H1 (cell line): Measurements from ENCODE around the gene CXCR4. TPM values are rescaled to one million over a fixed set of nuclear protein-coding genes. Genes with fewer than 3 reads are reported as not detected.

Experiments
- CHD7 ChIP-seq: fragments of 300-600 bp; sonication (generic); IDR thresholded peaks from 2 replicates; pipeline ENCODE4 v1.7.1; 2012; ENCODE audit warnings: low read length, moderate library complexity, mild to moderate bottlenecking, inconsistent platforms; ENCODE audit not compliant: insufficient replicate concordance
- KDM5A ChIP-seq: fragments of 200-600 bp; IDR thresholded peaks from 2 replicates; pipeline ENCODE4 v1.7.1; 2012; ENCODE audit warnings: mild to moderate bottlenecking, low read length, inconsistent platforms, mixed read lengths
- PHF8 ChIP-seq: fragments of 200-600 bp; sonication (generic); conservative IDR thresholded peaks from 2 replicates; pipeline ENCODE4 v1.7.1; 2012; ENCODE audit warnings: low read depth, mild to moderate bottlenecking, inconsistent platforms, low read length, moderate library complexity
- RBBP5 ChIP-seq: IDR thresholded peaks from 2 replicates; pipeline ENCODE4 v1.7.1; 2012; ENCODE audit warnings: low read depth, mild to moderate bottlenecking, inconsistent platforms, low read length, moderate library complexity, borderline replicate concordance
- RFX5 ChIP-seq: IDR thresholded peaks from 2 replicates; pipeline ENCODE4 v1.6.1; 2011; ENCODE audit warnings: low read depth, low read length, improper control_type of control experiment, borderline replicate concordance
- USF2 ChIP-seq: IDR thresholded peaks from 2 replicates; pipeline ENCODE4 v1.6.1; 2011; ENCODE audit warnings: low read length, improper control_type of control experiment
- polyA plus RNA-seq, 7 experiments: library from polyadenylated mRNA; depleted of rRNA in 3 of 7; stranded (reverse) in 5 of 7; unstranded in 2 of 7; fragments of >200 nt in 5 of 7; fragments of 200-250 nt in 2 of 7; gene quantifications; 1 replicate in 5 of 7; 2 replicates in 1 of 7; 4 replicates in 1 of 7; pipeline versions ENCODE4 v1.2.1 to v1.2.3, GENCODE V29; 2011 to 2013; ENCODE audit warnings: missing spikeins in 2 of 7, mixed read lengths in 2 of 7
- total RNA-seq: library from RNA; stranded (reverse); fragmentation: NEBNext Ultra II Directional; extraction: Animal tissue kit (Norgen Biotek cat#: 25700); gene quantifications from 2 replicates; pipeline ENCODE4 v1.2.1, GENCODE V29; 2021

CXCR4 gene
- total and polyA plus RNA-seq, 2 of the 8 experiments (the other 6 are each of a cell fraction or from before 2014, with no cell fraction given), result 1.8 to 2.8 TPM

GRCh38 chr2:136108463-136108862 is 9.5 kb downstream of the CXCR4 start (continued):
- TF ChIP-seq CHD7 (no peak), PHF8 (no peak), USF2 (no peak), KDM5A (no peak), RFX5 (no peak), RBBP5 (no peak)
